ENCODE data around the gene ZER1. TPM values are rescaled to one million over a fixed set of nuclear protein-coding genes. Genes with fewer than 3 reads are reported as not detected.

Gene ZER1
- polyA plus RNA-seq, 3 donors, result 16.1 to 25.6 (median 18.0) TPM

DNA sequence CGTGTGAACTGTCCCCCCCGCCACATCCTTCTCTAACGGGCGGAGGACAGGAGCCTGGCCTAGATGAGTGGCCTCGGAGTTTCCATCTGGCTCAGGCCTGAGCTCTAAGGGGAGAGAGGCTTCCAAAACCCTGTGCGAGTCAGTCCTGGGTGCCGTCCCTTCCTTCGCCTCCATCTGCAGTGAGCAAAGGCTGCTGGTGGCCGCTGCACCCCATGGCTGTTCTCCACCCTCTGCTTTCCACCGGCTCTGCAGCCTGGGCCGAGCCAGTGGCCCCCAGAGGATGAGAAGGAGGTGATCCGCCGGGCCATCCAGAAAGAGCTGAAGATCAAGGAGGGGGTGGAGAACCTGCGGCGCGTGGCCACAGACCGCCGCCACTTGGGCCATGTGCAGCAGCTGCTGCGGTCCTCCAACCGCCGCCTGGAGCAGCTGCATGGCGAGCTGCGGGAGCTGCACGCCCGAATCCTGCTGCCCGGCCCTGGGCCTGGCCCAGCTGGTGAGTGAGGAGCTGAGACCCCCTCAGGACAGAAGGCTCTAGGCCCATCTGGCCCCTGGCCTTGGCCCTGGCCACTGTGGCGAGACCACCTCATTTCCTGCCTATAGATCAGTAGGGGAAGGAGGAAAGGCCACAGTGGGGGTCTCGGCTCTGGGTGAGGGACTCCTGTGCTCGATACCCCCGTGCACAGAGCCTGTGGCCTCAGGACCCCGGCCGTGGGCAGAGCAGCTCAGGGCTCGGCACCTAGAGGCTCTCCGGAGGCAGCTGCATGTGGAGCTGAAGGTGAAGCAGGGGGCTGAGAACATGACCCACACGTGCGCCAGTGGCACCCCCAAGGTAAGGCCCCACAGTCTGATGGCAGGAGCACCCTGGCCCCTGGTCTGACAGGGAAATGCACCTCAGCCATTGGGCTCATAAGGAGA, 66.4 kb downstream of the ZER1 start:
- Mint-ChIP-seq H3K27me3 (ENCODE audit: low read depth in 3 of 3) (peaks cover 8 to 13% (median 12%) of the 10 kb centered on the region in 3 donors), H3K4me1 (peaks cover 13% of the 10 kb centered on the region), H3K9me3 (no peaks in the 10 kb centered on the region), H3K36me3 (no peaks in the 10 kb centered on the region), H3K27ac (no peak overlapping the region), H3K4me3 (no peak overlapping the region)
- Histone ChIP-seq H3K27me3 (ENCODE audit: control insufficient read depth in 2 of 2, insufficient read depth in 2 of 2, low read length in 2 of 2) (peaks cover 0 to 10% of the 10 kb centered on the region in 2 donors), H3K4me1 (ENCODE audit: control insufficient read depth in 1 of 2, insufficient read depth in 2 of 2, low read length in 2 of 2) (peaks cover 12 to 15% of the 10 kb centered on the region in 2 donors), H3K27ac (ENCODE audit: low read depth in 1 of 2, low read length in 2 of 2) (no peak overlapping the region), H3K4me2 (replicated peaks; ENCODE audit: extremely low read depth, low read length, poor library complexity, severe bottlenecking) (no peak overlapping the region), H3K4me3 (replicated peaks in 1 of 3; ENCODE audit: low read depth in 2 of 3, low read length in 3 of 3) (no peak overlapping the region), H3K79me2 (ENCODE audit: insufficient read depth, low read length) (no peaks in the 10 kb centered on the region), H3K36me3 (replicated peaks in 1 of 2; ENCODE audit: control insufficient read depth in 1 of 2, insufficient read depth in 2 of 2, low read length in 2 of 2) (no peaks in the 10 kb centered on the region), H3K9ac (ENCODE audit: insufficient read depth, low read length, poor library complexity, severe bottlenecking) (no peak overlapping the region), H4K20me1 (ENCODE audit: insufficient read depth, low read length) (no peaks in the 10 kb centered on the region), H3K9me3 (replicated peaks in 1 of 2; ENCODE audit: control insufficient read depth in 1 of 2, insufficient read depth in 1 of 2, low read length in 2 of 2) (no peaks in the 10 kb centered on the region), H2AFZ (ENCODE audit: insufficient read depth, low read depth, low read length, poor library complexity, severe bottlenecking) (no peak overlapping the region)
- 96% methylated on average over 30 of the region's 36 CpGs for WGBS (ENCODE audit: insufficient coverage)
- intact Hi-C loops (cut with micrococcal nuclease), result no loop called here
- no peak for DNase-seq
- TF ChIP-seq, protein P1, sequence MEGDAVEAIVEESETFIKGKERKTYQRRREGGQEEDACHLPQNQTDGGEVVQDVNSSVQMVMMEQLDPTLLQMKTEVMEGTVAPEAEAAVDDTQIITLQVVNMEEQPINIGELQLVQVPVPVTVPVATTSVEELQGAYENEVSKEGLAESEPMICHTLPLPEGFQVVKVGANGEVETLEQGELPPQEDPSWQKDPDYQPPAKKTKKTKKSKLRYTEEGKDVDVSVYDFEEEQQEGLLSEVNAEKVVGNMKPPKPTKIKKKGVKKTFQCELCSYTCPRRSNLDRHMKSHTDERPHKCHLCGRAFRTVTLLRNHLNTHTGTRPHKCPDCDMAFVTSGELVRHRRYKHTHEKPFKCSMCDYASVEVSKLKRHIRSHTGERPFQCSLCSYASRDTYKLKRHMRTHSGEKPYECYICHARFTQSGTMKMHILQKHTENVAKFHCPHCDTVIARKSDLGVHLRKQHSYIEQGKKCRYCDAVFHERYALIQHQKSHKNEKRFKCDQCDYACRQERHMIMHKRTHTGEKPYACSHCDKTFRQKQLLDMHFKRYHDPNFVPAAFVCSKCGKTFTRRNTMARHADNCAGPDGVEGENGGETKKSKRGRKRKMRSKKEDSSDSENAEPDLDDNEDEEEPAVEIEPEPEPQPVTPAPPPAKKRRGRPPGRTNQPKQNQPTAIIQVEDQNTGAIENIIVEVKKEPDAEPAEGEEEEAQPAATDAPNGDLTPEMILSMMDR (IDR thresholded peaks at IDR 0.05), result no peak

- Mint-ChIP-seq H3K27ac (no peak overlapping the region), H3K4me3 (peak overlapping the region in 1 of 2 donors; percentile 16), H3K9me3 (no peaks in the 10 kb centered on the region), H3K4me1 (peaks cover 13% of the 10 kb centered on the region), H3K36me3 (no peaks in the 10 kb centered on the region), H3K27me3 (ENCODE audit: low read depth in 3 of 3) (peaks cover 8 to 13% (median 12%) of the 10 kb centered on the region in 3 donors)
- no peaks in the 10 kb centered on the region for H3K79me2 ChIP-seq (ENCODE audit: insufficient read depth, low read length)
- peaks cover 12 to 15% of the 10 kb centered on the region in 2 donors for H3K4me1 ChIP-seq (ENCODE audit: control insufficient read depth in 1 of 2, insufficient read depth in 2 of 2, low read length in 2 of 2)
- H3K4me2 ChIP-seq (replicated peaks; ENCODE audit: extremely low read depth, low read length, poor library complexity, severe bottlenecking), result no peak overlapping the region
- 93% methylated on average over 4 of the region's 5 CpGs for WGBS (ENCODE audit: insufficient coverage)
- H3K27me3 ChIP-seq (ENCODE audit: control insufficient read depth in 2 of 2, insufficient read depth in 2 of 2, low read length in 2 of 2), result peaks cover 0 to 10% of the 10 kb centered on the region in 2 donors
- intact Hi-C loops (cut with micrococcal nuclease), result no loop called here
- H3K9ac ChIP-seq (ENCODE audit: insufficient read depth, low read length, poor library complexity, severe bottlenecking), result no peak overlapping the region
- no peak for DNase-seq
- H3K36me3 ChIP-seq (replicated peaks in 1 of 2; ENCODE audit: control insufficient read depth in 1 of 2, insufficient read depth in 2 of 2, low read length in 2 of 2), result no peaks in the 10 kb centered on the region
- H2AFZ ChIP-seq (ENCODE audit: insufficient read depth, low read depth, low read length, poor library complexity, severe bottlenecking), result no peak overlapping the region
- TF ChIP-seq, protein P1 (IDR thresholded peaks at IDR 0.05), result no peak
- H3K4me3 ChIP-seq (replicated peaks in 1 of 3; ENCODE audit: low read depth in 2 of 3, low read length in 3 of 3), result no peak overlapping the region
- H3K9me3 ChIP-seq (replicated peaks in 1 of 2; ENCODE audit: control insufficient read depth in 1 of 2, insufficient read depth in 1 of 2, low read length in 2 of 2), result no peaks in the 10 kb centered on the region
- H3K27ac ChIP-seq (ENCODE audit: low read depth in 1 of 2, low read length in 2 of 2), result no peak overlapping the region
- H4K20me1 ChIP-seq (ENCODE audit: insufficient read depth, low read length), result no peaks in the 10 kb centered on the region
Observed at GRCh38 chr9:128704356-128704670, 67.4 kb downstream of the ZER1 start.

All from CD14-positive monocyte (primary cell).